HG02623 (cell line): ENCODE results near the gene KBTBD12.

ENCODE experiments used
- ATAC-seq: cut with Tn5 transposase; IDR thresholded peaks from one replicate; pipeline ENCODE4 v1.9.1; 2021; ENCODE audit warnings: moderate library complexity; ENCODE audit not compliant: unreplicated experiment

Gene KBTBD12

GRCh38 chr3:127951276-127951675, 36.2 kb downstream of the KBTBD12 start:
- no peak for ATAC-seq

- ATAC-seq, result no peak
Measured at GRCh38 chr3:127953091-127954035, 38.3 kb downstream of the KBTBD12 start.

GRCh38 chr3:127954640-127955039, 39.6 kb downstream of the KBTBD12 start:
- ATAC-seq, result no peak

GRCh38 chr3:127955728-127956127, 40.7 kb downstream of the KBTBD12 start:
- ATAC-seq, result no peak

GRCh38 chr3:127959041-127959440, 44.0 kb downstream of the KBTBD12 start:
- no peak for ATAC-seq

GRCh38 chr3:127959873-127960272, 44.8 kb downstream of the KBTBD12 start:
- ATAC-seq, result no peak

- ATAC-seq, result no peak
Measured at GRCh38 chr3:127960421-127960965, 45.5 kb downstream of the KBTBD12 start.

- ATAC-seq, result no peak
Measured at GRCh38 chr3:127961124-127961523, 46.1 kb downstream of the KBTBD12 start.

GRCh38 chr3:127961963-127962362, 46.9 kb downstream of the KBTBD12 start:
- no peak for ATAC-seq

- ATAC-seq, result no peak
Measured at GRCh38 chr3:127962937-127963336, 47.9 kb downstream of the KBTBD12 start.

- ATAC-seq, result no peak
Measured at GRCh38 chr3:127964053-127964452, 49.0 kb downstream of the KBTBD12 start.

GRCh38 chr3:127964816-127965215, 49.8 kb downstream of the KBTBD12 start:
- no peak for ATAC-seq

- ATAC-seq, result no peak
Measured at GRCh38 chr3:127967316-127967715, 52.3 kb downstream of the KBTBD12 start.

- peak; percentile 52 for ATAC-seq
Measured at GRCh38 chr3:127970966-127971592, 56.0 kb downstream of the KBTBD12 start.

- no peak for ATAC-seq
Measured at GRCh38 chr3:127974226-127974625, 59.2 kb downstream of the KBTBD12 start.

GRCh38 chr3:127975153-127976029, 60.4 kb downstream of the KBTBD12 start:
- no peak for ATAC-seq

- no peak for ATAC-seq
Measured at GRCh38 chr3:127978636-127979035, 63.6 kb downstream of the KBTBD12 start.

- no peak for ATAC-seq
Measured at GRCh38 chr3:127979473-127979872, 64.4 kb downstream of the KBTBD12 start.

- no peak for ATAC-seq
Measured at GRCh38 chr3:127981097-127981496, 66.1 kb downstream of the KBTBD12 start.

- no peak for ATAC-seq
Measured at GRCh38 chr3:127982155-127982554, 67.1 kb downstream of the KBTBD12 start.
